ENCODE results near the gene FGFR4. TPM values are rescaled to one million over a fixed set of nuclear protein-coding genes. Genes with fewer than 3 reads are reported as not detected.

Gene FGFR4
- total RNA-seq, 1 donor from 2014 or later = 50.0 TPM

- no peak overlapping the region for H3K4me3 ChIP-seq (ENCODE audit: low read depth, low read length)
- DNase-seq (ENCODE audit: low read depth) = no peak
- no peak for TF ChIP-seq CTCF (conservative IDR thresholded peaks at IDR 0.05; ENCODE audit: low read depth, low read length)
Measured at GRCh38 chr5:177081859-177082258, 4.9 kb upstream of the FGFR4 start.

- H3K4me3 ChIP-seq (ENCODE audit: low read depth, low read length) = no peak overlapping the region
- TF ChIP-seq CTCF (conservative IDR thresholded peaks at IDR 0.05; ENCODE audit: low read depth, low read length) = no peak
- no peak for DNase-seq (ENCODE audit: low read depth)
Measured at GRCh38 chr5:177083357-177083756, 3.4 kb upstream of the FGFR4 start.

GRCh38 chr5:177084175-177084574 is 2.5 kb upstream of the FGFR4 start:
- no peak for TF ChIP-seq CTCF (conservative IDR thresholded peaks at IDR 0.05; ENCODE audit: low read depth, low read length)
- DNase-seq (ENCODE audit: low read depth) = no peak

GRCh38 chr5:177085985-177086653 is 596 bp upstream of the FGFR4 start:
- H3K4me3 ChIP-seq (ENCODE audit: low read depth, low read length) = no peak overlapping the region
- no peak for TF ChIP-seq CTCF (conservative IDR thresholded peaks at IDR 0.05; ENCODE audit: low read depth, low read length)
- no peak for DNase-seq (ENCODE audit: low read depth)

More at GRCh38 chr5:177084175-177084574, 2.5 kb upstream of the FGFR4 start:
- H3K4me3 ChIP-seq (ENCODE audit: low read depth, low read length) = no peak overlapping the region

- no peak for TF ChIP-seq CTCF (conservative IDR thresholded peaks at IDR 0.05; ENCODE audit: low read depth, low read length)
- no peak for DNase-seq (ENCODE audit: low read depth)
- H3K4me3 ChIP-seq (ENCODE audit: low read depth, low read length) = peak overlapping the region; percentile 61
Measured at GRCh38 chr5:177087398-177088005, 787 bp downstream of the FGFR4 start.

GRCh38 chr5:177089127-177089526 is 2.4 kb downstream of the FGFR4 start:
- no peak for DNase-seq (ENCODE audit: low read depth)
- H3K4me3 ChIP-seq (ENCODE audit: low read depth, low read length) = no peak overlapping the region
- no peak for TF ChIP-seq CTCF (conservative IDR thresholded peaks at IDR 0.05; ENCODE audit: low read depth, low read length)

Measured in epithelial cell of proximal tubule (primary cell).